Colonic mucosa (tissue), 4 donors: ENCODE data around the gene STARD9. TPM values are rescaled to one million over a fixed set of nuclear protein-coding genes. Genes with fewer than 3 reads are reported as not detected.

Experiments
- DNase-seq: peaks from one replicate; pipeline ENCODE4 v3.0.0-alpha.2; 2020
- H3K27ac ChIP-seq: fragments of 200-600 bp; one replicate; pipeline ENCODE4 v1.8.0; 2021
- H3K27me3 ChIP-seq: fragments of 200-600 bp; one replicate; pipeline ENCODE4 v1.8.0; 2021
- H3K36me3 ChIP-seq: fragments of 200-600 bp; one replicate; pipeline ENCODE4 v1.8.0; 2021
- H3K4me1 ChIP-seq: fragments of 200-600 bp; one replicate; pipeline ENCODE4 v1.8.0; 2021; ENCODE audit warnings: mild to moderate bottlenecking
- H3K4me3 ChIP-seq: fragments of 200-600 bp; one replicate; pipeline ENCODE4 v1.8.0; 2021
- H3K9ac ChIP-seq, 2 donors: one replicate each; pipeline ENCODE4 v1.7.0; 2013; ENCODE audit warnings: control low read depth in 2 of 2, low read depth in 2 of 2, low read length in 2 of 2
- H3K9me3 ChIP-seq: fragments of 200-600 bp; one replicate; pipeline ENCODE4 v1.8.0; 2021
- CTCF ChIP-seq: fragments of 200-600 bp; IDR thresholded peaks from one replicate; pipeline ENCODE4 v1.8.0; 2022; ENCODE audit warnings: antibody characterized with exemption, mild to moderate bottlenecking
- intact Hi-C: fragments of 100-400 bp; cut with DNase I; formaldehyde crosslinking; loops from one replicate; pipeline ENCODE4 v1.14.1; 2022
- total RNA-seq, 2 donors: library from RNA; stranded (reverse); fragmentation: NEBNext Ultra II Directional in 1 of 2; extraction: Animal tissue kit (Norgen Biotek cat#: 25700) in 1 of 2; gene quantifications; one replicate each; pipeline ENCODE4 v1.2.1, GENCODE V29; 2021
- donor health status: healthy.
- donor health status: DM: no; HTN: no; CAD: no.
- donor health status: DM: no; HTN: no; CAD: no.

The STARD9 gene
- total RNA-seq, 2 donors from 2014 or later, result 4.7 to 5.2 TPM

GRCh38 chr15:42730135-42730534 is 154.7 kb downstream of the STARD9 start:
- no peaks in the 10 kb centered on the region for H3K9me3 ChIP-seq
- peaks cover 9% of the 10 kb centered on the region for H3K36me3 ChIP-seq
- no peaks in the 10 kb centered on the region for H3K4me1 ChIP-seq
- no peak for DNase-seq
- no peak for TF ChIP-seq CTCF
- H3K27me3 ChIP-seq, result no peaks in the 10 kb centered on the region
- H3K27ac ChIP-seq, result no peak overlapping the region
- intact Hi-C loops, result no loop called here
- no peak overlapping the region for H3K4me3 ChIP-seq
- H3K9ac ChIP-seq, result no peak overlapping the region

GRCh38 chr15:42730536-42730935 is 155.1 kb downstream of the STARD9 start:
- H3K9ac ChIP-seq, result no peak overlapping the region
- no peaks in the 10 kb centered on the region for H3K4me1 ChIP-seq
- no peak overlapping the region for H3K4me3 ChIP-seq
- peaks cover 9% of the 10 kb centered on the region for H3K36me3 ChIP-seq
- no peaks in the 10 kb centered on the region for H3K9me3 ChIP-seq
- no peak for TF ChIP-seq CTCF
- no peak for DNase-seq
- intact Hi-C loops, result no loop called here
- no peak overlapping the region for H3K27ac ChIP-seq
- no peaks in the 10 kb centered on the region for H3K27me3 ChIP-seq

- no peak overlapping the region for H3K4me3 ChIP-seq
- no peaks in the 10 kb centered on the region for H3K9me3 ChIP-seq
- no peaks in the 10 kb centered on the region for H3K27me3 ChIP-seq
- peaks cover 9% of the 10 kb centered on the region for H3K36me3 ChIP-seq
- no peak for DNase-seq
- peaks cover 5% of the 10 kb centered on the region for H3K4me1 ChIP-seq
- no peak overlapping the region for H3K9ac ChIP-seq
- no peak for TF ChIP-seq CTCF
- no peak overlapping the region for H3K27ac ChIP-seq
- intact Hi-C loops, result no loop called here
Measured at GRCh38 chr15:42731461-42731860, 156.1 kb downstream of the STARD9 start.

GRCh38 chr15:42732095-42732827 is 156.9 kb downstream of the STARD9 start:
- intact Hi-C loops, result no loop called here
- Histone ChIP-seq H3K27ac (no peak overlapping the region), H3K9ac (no peak overlapping the region), H3K4me1 (peaks cover 5% of the 10 kb centered on the region), H3K9me3 (no peaks in the 10 kb centered on the region), H3K36me3 (peaks cover 9% of the 10 kb centered on the region), H3K27me3 (no peaks in the 10 kb centered on the region), H3K4me3 (no peak overlapping the region)
- no peak for TF ChIP-seq CTCF
- no peak for DNase-seq

- intact Hi-C loops, result no loop called here
Measured at GRCh38 chr15:42733027-42733426, 157.6 kb downstream of the STARD9 start.

More at GRCh38 chr15:42733027-42733426, 157.6 kb downstream of the STARD9 start:
- H3K27ac ChIP-seq, result no peak overlapping the region
- peaks cover 9% of the 10 kb centered on the region for H3K36me3 ChIP-seq
- peaks cover 5% of the 10 kb centered on the region for H3K4me1 ChIP-seq
- H3K9ac ChIP-seq, result no peak overlapping the region
- DNase-seq, result no peak
- no peak for TF ChIP-seq CTCF
- H3K4me3 ChIP-seq, result no peak overlapping the region
- H3K9me3 ChIP-seq, result no peaks in the 10 kb centered on the region
- H3K27me3 ChIP-seq, result no peaks in the 10 kb centered on the region
